Globus pallidus (tissue), 1 donor: ENCODE results near the gene MCUR1.
A peak's percentile ranks its signal among the peaks of the same experiment; 100 is the strongest.
"Not testable (repeated sequence)": the region's sequence is repeated elsewhere in the genome, so short reads cannot be mapped to it uniquely, and the experiment has no call there.

Experiments
- DNase-seq: peaks from one replicate; pipeline ENCODE4 v3.0.0-alpha.2; 2015; ENCODE audit warnings: low spot score

MCUR1 gene

GRCh38 chr6:13776602-13777001 is 37.8 kb downstream of the MCUR1 start:
- DNase-seq: no peak

GRCh38 chr6:13775466-13775865 is 38.9 kb downstream of the MCUR1 start:
- not testable (repeated sequence) for DNase-seq

- not testable (repeated sequence) for DNase-seq
Measured at GRCh38 chr6:13772358-13773030, 41.9 kb downstream of the MCUR1 start.

- no peak for DNase-seq
Measured at GRCh38 chr6:13769655-13770053, 44.7 kb downstream of the MCUR1 start.

- no peak for DNase-seq
Measured at GRCh38 chr6:13769034-13769654, 45.2 kb downstream of the MCUR1 start.

- DNase-seq: peak; percentile 11
Measured at GRCh38 chr6:13767121-13767808, 47.1 kb downstream of the MCUR1 start.

GRCh38 chr6:13766201-13766634 is 48.1 kb downstream of the MCUR1 start:
- no peak for DNase-seq

GRCh38 chr6:13765570-13765969 is 48.8 kb downstream of the MCUR1 start:
- DNase-seq: no peak

GRCh38 chr6:13764996-13765395 is 49.4 kb downstream of the MCUR1 start:
- no peak for DNase-seq

- no peak for DNase-seq
Measured at GRCh38 chr6:13763740-13764381, 50.5 kb downstream of the MCUR1 start.

- peak; percentile 30 for DNase-seq
Measured at GRCh38 chr6:13762611-13763441, 51.5 kb downstream of the MCUR1 start.

GRCh38 chr6:13761361-13762036 is 52.9 kb downstream of the MCUR1 start:
- DNase-seq: no peak

- no peak for DNase-seq
Measured at GRCh38 chr6:13760307-13761304, 53.8 kb downstream of the MCUR1 start.

- DNase-seq: no peak
Measured at GRCh38 chr6:13759025-13759424, 55.3 kb downstream of the MCUR1 start.

- no peak for DNase-seq
Measured at GRCh38 chr6:13754644-13755043, 59.7 kb downstream of the MCUR1 start.

- DNase-seq: no peak
Measured at GRCh38 chr6:13743736-13744127, 70.6 kb downstream of the MCUR1 start.

- DNase-seq: no peak
Measured at GRCh38 chr6:13742961-13743735, 71.2 kb downstream of the MCUR1 start.

- no peak for DNase-seq
Measured at GRCh38 chr6:13741365-13741764, 73.0 kb downstream of the MCUR1 start.
